ENCODE data around the gene COX18.

GRCh38 chr4:73103799-73104503 is 34.4 kb upstream of the COX18 start:
- TF ChIP-seq POLR2A (IDR thresholded peaks at IDR 0.05; ENCODE audit: low read length), result no peak
- TF ChIP-seq GATA1 (IDR thresholded peaks at IDR 0.05; ENCODE audit: low read depth, low read length), result no peak

Data from erythroblast (primary cell).